NCI-H2196 treated with DMSO at 0.1 percent for 48 hours (cell line): ENCODE results near the gene LRRC49.

Experiments used
- DNase-seq: peaks from one replicate; lab custom pipeline; 2025; ENCODE audit not compliant: unreplicated experiment; lab: John Stamatoyannopoulos, UW

Gene LRRC49

GRCh38 chr15:71083349-71083748 lies 190.7 kb downstream of the LRRC49 start:
- DNase-seq = no peak

DNA sequence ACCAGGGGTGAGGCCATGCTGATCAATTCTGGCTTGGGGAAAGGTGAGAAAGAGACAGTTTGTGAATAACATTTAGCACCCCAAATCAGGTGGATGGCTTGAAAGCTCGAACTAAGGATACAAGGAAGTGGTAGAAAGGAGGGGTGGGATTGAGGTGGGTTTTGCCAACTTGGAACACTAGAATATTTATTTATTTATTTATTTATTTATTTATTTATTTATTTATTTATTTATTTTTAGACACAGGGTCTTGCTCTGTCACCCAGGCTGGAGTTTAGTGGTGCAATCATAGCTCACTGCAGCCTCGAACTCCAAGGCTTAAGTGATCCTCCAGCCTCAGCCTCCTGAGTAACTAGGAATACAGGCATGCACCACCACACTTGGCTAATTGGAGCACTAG lies 191.6 kb downstream of the LRRC49 start:
- DNase-seq = no peak

GRCh38 chr15:71085809-71086208 lies 193.2 kb downstream of the LRRC49 start:
- DNase-seq = no peak

GRCh38 chr15:71088155-71088554 lies 195.5 kb downstream of the LRRC49 start:
- DNase-seq = no peak

DNA sequence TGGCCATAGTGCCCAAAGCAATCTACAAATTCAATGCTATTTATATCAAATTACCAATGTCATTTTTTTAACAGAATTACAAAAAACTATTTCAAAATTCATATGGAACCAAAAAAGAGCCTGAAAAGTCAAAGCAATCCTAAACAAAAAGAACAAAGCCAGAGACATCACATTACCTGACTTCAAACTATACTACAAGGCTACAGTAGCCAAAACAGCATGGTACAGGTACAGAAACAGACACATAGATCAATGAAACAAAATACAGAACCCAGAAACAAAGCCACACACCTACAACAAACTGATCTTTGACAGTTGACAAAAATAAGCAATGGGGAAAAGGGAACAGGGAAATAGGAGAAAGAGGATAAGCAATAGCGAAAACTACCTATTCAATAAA lies 196.1 kb downstream of the LRRC49 start:
- no peak for DNase-seq

GRCh38 chr15:71089801-71090200 lies 197.2 kb downstream of the LRRC49 start:
- DNase-seq = no peak

GRCh38 chr15:71091601-71092000 lies 199.0 kb downstream of the LRRC49 start:
- no peak for DNase-seq

DNA sequence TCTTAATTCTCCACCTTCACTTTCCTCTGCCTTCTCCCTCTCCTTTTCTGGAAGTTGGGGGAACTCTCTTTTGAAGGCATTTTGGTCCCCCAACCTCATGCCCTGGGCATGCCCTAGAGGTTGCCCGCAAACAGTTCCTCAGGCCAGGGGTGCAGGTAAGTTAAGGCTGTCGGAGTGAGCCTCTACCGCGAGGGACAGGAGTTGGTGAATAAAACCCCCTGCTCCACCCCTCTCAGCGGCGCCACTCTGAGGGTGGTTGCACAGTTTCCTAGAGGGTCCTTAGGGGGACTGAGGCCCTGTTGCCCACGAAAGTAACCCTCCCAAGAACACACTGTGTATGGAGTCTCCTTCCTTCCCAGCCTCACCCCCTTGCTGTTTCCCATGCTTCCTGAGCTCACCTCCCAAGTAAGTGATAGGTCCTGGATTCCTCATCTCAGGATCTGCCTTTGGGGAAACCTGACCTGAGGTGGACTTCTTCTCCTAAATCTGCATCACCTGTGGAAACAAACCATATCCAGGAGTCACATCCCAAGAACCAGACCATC lies 199.5 kb downstream of the LRRC49 start:
- no peak for DNase-seq

DNA sequence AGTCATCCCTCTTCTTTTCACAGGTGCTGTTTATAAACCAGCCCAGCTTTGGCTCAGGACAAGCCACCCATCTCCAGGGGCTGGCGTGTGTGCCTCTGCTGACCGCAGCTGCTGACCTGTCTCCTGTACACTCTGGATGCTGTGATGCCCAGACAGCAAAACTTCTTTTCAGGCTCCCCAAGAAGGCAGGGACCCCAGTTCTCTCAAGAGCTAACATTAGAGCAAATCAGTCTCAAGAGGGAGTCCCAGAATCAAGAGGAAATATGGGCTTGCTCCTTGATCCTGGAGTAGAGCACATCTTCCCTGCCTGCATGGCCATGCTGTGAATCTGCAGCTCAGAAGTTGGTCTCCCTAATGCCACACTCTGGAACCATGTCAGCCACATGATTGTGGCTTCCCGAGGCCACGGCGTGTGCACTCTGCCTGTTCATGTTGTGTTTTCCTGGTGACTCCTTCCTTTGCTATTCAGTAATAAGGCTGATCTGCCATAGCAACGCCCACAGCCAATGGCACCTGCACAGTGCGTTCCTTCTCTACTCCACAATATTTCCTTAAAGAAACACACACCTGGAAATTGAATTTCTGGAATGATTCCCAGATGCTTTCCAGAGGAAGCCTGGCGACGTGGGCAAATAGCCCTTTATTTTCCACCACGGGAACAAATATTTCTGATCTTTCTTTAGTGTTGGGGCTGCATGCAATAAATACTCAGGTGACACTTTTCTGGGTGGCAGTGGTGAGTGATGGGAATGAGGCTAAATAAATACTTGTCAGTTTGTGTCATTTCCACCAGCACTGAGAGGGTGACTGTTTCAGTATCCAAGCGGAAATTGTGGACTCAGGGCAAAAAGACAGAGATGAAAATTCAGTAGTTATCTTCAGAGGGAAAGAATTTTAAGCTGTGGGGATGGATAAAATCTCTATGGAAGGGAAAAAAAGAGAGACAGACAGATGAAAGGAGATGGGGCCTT lies 200.7 kb downstream of the LRRC49 start:
- peak; percentile 4 for DNase-seq

DNA sequence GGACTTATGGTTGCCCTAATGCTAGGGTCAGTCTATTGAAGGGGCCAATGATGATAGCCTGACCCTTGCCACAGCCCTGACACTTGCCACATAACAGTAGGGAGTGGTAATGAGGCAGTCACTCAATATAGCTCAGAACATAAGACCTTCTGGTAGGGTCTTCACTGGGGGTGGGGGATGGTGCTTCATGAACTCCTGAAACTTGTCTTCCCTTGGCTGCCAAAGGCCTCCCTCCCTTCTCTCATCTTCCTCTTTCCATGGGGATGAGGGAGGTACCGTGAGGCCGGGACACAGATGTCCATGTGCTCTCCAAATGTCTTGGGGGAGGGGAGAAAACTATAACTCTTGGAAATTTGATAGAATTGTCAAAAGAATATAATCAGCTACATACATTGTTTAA lies 201.5 kb downstream of the LRRC49 start:
- no peak for DNase-seq

- no peak for DNase-seq
Observed at GRCh38 chr15:71096676-71097075, 204.1 kb downstream of the LRRC49 start.

GRCh38 chr15:71097890-71098289 lies 205.3 kb downstream of the LRRC49 start:
- DNase-seq = no peak

GRCh38 chr15:71098920-71099319 lies 206.3 kb downstream of the LRRC49 start:
- DNase-seq = no peak
